Suprapubic skin (tissue), 4 donors: ENCODE data around the gene CHST8.

ENCODE experiments used
- CTCF ChIP-seq, 2 donors: fragments of 200-600 bp in 1 of 2; fragments of 450-650 bp in 1 of 2; sonication (generic) in 1 of 2; IDR thresholded peaks; one replicate each; pipeline ENCODE4 v1.5.1; 2016 to 2019; ENCODE audit warnings: antibody characterized with exemption in 2 of 2, mild to moderate bottlenecking in 1 of 2, moderate library complexity in 1 of 2
- EP300 ChIP-seq: sonication (generic); formaldehyde crosslinking; IDR thresholded peaks from one replicate; pipeline ENCODE4 v1.6.1; 2017; ENCODE audit warnings: antibody characterized with exemption
- POLR2A ChIP-seq, 2 donors: fragments of 450-650 bp; IDR thresholded peaks; one replicate each; pipeline ENCODE4 v1.6.1; 2017; ENCODE audit warnings: antibody characterized with exemption in 2 of 2, mild to moderate bottlenecking in 2 of 2, moderate library complexity in 2 of 2
- POLR2AphosphoS5 ChIP-seq, 3 donors: sonication (generic); formaldehyde crosslinking; IDR thresholded peaks; one replicate each; pipeline ENCODE4 v1.6.1; 2017; ENCODE audit warnings: antibody characterized with exemption in 3 of 3

- TF ChIP-seq CTCF (IDR thresholded peaks at IDR 0.05) (no peak), POLR2AphosphoS5 (IDR thresholded peaks at IDR 0.05) (no peak), POLR2A (IDR thresholded peaks at IDR 0.05) (no peak), EP300 (no peak)
Observed at GRCh38 chr19:33763633-33764371, 142.0 kb downstream of the CHST8 start.
